NCI-H1092 (cell line): ENCODE data around the gene ZFAND5.
A peak's percentile ranks its signal among the peaks of the same experiment; 100 is the strongest.

Source experiments
- DNase-seq: peaks from one replicate; lab custom pipeline; 2025; lab: John Stamatoyannopoulos, UW

ZFAND5 gene, protein sequence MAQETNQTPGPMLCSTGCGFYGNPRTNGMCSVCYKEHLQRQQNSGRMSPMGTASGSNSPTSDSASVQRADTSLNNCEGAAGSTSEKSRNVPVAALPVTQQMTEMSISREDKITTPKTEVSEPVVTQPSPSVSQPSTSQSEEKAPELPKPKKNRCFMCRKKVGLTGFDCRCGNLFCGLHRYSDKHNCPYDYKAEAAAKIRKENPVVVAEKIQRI

DNA sequence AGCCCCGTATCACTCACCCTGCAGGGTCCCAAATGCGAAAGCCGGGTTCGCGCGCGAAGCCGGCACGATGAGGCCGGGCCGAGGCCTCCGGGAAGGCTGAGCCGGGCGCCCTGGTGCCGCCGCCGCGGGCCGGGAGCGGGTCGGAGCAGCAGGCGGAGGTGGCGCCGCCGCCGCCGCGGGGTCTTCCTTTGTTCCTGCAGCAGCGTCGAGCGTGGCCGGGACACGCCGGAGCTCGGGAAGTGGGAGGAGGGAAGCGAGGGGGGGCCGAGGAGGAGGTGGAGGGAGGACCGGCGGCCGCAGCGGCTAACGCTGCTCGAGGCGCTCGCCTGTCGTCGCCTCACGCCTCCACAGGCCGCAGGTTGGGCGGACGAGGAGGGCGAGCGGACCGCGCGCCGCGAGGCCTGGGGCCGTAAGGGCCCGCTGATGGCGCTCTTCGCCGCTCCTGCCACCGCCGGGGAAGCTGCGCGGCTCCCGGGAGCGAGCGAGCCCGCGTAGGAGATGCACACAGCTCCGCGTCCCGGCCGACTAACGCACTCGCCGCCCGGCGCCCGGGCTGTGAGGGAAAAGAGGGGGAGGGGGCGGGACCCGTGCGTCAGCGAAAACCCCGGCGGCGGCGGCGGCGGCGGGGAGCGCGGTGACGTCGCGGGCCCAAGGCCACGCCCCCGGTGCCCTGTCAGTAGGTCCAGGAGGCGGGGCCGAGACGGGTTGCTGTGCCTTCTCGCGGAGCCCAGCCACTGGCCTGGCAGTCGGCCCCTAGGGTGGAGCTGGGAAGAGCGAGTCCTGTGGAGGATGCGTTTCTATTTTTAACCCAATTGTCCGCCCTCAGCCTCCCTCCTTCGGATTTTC is at the start of gene ZFAND5:
TSS of gene ZFAND5 (minus strand) at position 530 of the 846 bp plus-strand sequence. CDS start 4,430 bp downstream, outside the sequence.
- peak; percentile 97 for DNase-seq

DNA sequence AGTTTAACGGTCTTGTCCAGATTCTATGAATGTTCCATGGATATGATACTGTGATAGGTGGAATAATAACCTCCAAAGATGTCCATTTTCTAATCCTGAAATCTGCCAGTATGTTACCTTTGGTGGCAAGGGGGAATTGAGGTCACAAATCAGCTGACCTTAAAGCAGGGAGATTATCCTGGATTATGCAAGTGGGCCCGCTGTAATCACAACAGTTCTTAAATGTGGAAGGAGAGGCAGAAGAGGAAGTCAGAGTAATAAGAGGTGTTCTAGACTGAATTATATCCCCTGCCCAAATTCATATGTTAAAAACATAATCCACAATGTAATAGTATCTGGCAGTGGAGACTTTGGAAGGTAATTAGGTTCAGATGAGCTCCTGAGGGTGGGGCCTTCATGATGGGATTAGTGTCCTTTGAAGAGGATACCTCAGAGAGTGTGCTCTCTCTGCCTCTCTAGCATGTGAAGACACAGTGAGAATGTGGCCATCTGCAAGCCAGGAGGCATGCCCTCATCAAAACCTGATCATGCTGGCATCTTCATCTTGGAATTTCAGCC is 47.6 kb upstream of the ZFAND5 start:
- DNase-seq, result no peak

GRCh38 chr9:72410214-72410613 is 45.2 kb upstream of the ZFAND5 start:
- no peak for DNase-seq

GRCh38 chr9:72407114-72407513 is 42.1 kb upstream of the ZFAND5 start:
- DNase-seq, result no peak

DNA sequence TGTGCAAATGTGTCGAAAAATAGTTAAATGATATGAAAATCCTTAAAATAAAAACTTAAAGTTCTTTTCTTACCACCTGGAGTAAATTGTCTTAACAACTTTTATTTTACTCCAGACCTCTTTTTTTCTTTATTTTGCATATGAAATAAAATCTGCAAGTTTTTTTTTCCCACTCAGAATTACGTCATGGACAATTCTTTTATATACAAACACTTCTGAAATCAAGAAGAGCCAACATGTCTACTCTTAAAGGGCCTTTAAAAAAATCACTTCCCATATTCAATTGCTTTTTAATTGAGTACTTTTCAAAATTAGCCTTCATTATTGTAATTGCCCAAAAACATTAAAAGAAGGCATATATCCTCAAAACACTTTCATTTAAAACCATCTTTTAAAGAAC is 37.7 kb upstream of the ZFAND5 start:
- DNase-seq, result no peak

DNA sequence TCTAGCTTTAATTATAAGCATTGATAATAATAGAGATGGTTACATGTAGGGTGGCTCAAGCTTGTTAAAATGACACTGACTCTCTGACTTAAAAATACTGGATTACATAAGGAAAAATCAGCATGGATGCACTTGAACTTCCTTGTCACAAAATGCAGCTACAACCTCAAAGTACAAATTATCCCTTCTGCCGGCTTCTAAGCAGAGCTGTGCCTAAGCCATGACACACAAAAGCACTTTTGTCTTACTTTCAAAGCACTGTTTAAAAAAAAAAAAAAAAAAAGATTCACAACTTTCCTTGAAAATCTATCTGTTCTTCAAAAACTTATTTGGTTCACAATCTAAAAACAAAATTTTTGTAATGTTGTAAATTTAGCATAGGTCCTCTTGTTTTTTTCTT is 36.4 kb upstream of the ZFAND5 start:
- no peak for DNase-seq

DNA sequence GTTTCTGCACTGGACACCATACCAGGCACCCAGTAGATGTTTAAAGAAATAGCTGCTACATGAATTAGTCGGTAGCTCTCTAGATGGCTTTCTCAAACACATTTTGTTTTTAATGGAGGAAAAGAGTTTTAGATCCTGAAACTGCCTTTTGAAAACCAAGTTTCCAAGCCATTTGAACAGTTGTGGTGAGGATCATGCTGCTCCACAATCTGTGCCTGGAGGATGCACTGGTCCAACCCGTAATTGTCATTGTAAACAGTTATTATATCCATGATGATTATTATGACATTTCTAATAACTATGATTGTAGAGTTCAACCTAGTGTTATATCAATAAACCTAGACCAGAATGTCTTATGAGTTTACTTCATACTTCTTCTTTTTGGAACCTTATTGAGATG is 35.9 kb upstream of the ZFAND5 start:
- DNase-seq, result no peak

- no peak for DNase-seq
These were observed 34.4 kb upstream of the ZFAND5 start for GRCh38 chr9:72399391-72399790.

DNA sequence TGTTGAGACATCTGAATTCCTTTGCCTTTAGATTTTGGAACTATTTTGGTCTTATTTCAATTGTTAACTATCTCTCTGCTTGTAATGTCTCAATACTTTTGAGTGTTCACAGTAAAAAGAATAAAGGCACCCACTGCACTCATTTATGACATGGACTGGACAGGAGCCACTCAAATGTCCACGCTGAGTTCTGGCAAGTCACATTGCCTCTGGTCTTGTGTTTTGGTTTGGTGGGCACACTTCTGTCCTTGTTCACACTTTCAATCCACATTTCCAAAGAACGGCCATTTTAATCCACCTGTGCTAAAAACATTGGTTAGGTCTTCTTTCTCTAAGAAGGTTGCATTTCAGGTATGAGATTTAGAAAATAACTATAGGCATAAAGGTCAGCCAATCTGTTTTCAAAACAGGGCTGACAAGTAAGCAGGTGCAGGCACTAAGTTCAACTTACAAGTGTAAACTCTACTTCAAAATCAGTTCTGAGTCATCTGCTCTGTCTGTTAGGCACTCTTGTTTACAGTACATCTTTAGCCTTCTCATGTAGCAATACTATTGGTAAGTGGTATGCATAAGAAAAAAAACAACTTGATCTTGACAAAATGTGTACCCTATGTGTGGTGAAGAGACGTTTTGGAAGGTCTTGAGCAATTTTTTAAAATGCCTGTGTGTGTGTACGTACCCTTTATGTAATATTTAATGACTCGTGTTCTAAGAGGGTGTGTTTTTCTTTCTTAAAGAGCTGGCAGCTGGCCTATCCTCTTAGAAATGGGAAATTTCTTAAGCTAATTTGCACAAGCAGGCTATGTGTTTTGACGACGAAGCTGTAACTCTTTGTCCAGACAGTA is 31.5 kb upstream of the ZFAND5 start:
- no peak for DNase-seq

DNA sequence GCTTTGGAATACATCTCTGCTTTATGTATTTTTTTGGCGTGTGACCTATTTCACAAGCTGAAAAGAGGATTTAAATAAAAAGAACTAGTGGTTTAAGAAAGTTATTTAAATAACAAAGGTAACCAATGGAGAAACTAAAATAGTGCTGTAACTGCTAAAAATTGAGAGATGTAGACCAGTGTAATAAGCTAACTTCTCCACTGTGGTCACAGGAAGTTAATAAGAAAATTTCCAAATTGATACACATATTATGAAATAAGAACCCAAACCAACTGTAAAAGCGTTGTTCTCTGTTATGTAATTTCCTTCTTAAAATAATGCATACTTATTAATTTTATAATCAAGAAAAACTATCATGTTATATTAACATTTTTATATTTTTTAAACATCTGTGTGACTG is 29.1 kb upstream of the ZFAND5 start:
- no peak for DNase-seq

GRCh38 chr9:72390907-72391306 is 25.9 kb upstream of the ZFAND5 start:
- DNase-seq, result no peak

- DNase-seq, result no peak
These were observed 21.2 kb upstream of the ZFAND5 start for GRCh38 chr9:72386186-72386585.

DNA sequence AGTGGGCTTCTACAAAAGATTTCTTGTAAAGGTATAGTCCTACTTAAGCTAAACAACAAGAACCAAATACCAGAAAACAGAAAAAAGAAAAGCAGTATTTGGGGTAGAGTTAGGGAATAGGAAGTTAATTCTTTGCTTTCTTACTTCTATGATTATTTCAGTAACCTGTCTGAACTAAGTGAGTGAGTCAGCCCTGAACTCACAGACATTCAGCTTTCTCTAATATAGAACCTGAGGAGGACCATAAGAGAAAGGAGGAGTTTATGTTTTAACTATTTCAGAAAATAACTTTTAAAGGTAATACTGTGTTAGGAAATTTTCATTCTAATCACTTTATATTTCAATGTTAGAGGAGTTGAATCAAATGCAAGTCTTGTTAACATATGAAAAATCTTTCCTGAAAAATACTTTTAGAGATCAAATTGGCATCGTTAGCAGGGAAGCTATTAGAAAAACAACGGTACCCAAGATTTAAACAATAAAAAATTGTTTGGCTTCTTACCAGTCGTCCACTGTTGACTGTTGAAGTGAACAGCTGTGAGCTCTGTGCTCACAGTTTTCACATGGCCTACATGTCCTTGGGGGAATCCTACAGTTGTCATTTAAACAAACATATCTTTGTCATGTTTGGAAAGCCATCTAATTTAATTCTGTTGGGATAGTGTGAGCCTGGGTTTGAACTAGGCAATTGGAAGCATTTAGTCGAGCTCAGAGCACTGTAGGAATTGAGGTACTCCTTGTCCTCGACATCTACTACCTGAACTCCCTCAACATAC is 19.9 kb upstream of the ZFAND5 start:
- no peak for DNase-seq

DNA sequence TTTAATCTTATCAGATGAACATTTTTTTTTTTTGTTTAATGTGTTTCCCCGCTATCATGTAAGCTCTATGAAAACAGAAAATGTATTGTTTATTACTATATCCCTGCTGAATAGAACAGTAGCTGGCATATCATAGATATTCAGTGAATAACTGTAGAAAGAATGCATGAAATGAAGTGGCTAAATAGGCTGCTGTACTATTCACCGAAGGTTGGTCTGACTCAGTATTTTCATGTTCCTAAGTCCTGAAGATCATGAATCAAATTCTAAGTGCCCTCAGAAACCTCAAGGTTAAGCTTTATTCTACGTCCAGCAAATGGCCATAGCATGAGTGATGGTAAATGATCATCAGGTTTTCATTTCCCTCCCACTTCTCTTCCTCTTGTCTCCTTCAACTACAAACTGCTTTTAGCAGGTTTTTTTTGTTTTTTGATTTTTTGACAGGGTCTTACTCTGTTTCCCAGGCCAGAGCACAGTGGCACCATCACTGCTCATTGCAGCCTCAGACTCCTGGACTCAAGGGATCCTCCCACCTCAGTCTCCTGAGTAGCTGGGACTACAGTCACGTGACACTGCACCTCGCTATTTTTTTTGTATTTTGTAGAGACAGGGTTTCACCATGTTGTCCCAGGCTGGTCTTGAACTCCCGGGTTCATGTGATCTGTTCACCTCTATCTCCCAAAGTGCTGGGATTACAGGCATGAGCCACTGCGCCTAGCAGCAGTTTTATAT is 19.1 kb upstream of the ZFAND5 start:
- no peak for DNase-seq

DNA sequence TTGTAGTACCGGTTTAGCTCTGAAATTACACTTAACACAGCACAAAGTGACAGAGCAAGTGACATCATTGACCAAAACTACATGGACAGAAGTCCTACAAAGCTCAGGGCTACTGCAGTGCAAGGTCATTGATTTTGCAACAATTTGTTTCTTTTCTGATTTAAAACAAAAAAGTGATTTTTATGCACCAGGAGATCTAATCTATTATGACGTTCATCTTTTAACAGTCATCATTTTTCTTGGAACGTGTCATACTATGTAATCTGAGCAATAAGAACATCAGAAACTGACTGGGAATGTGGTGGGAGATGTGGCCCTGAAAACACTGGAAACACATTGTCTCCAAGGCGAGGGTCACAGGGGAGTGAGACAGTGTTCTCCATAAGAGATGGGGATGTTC is 17.4 kb upstream of the ZFAND5 start:
- DNase-seq, result no peak

- no peak for DNase-seq
These were observed 12.0 kb upstream of the ZFAND5 start for GRCh38 chr9:72377041-72377440.

GRCh38 chr9:72371151-72371550 is 6.1 kb upstream of the ZFAND5 start:
- DNase-seq, result no peak

- peak; percentile 60 for DNase-seq
These were observed 683 bp upstream of the ZFAND5 start for GRCh38 chr9:72365525-72366256.

GRCh38 chr9:72363908-72364678 is 915 bp downstream of the ZFAND5 start:
- peak; percentile 20 for DNase-seq
